NB4 (cell line): ENCODE data around the gene NSMF.

Experiments used
- CTCF ChIP-seq: IDR thresholded peaks from one replicate; pipeline ENCODE4 v1.5.1; 2012; ENCODE audit warnings: low read depth, low read length
- MAX ChIP-seq: IDR thresholded peaks from 2 replicates; pipeline ENCODE4 v1.6.1; 2011; ENCODE audit warnings: low read depth, low read length
- MYC ChIP-seq: IDR thresholded peaks from 2 replicates; pipeline ENCODE4 v1.6.1; 2011; ENCODE audit warnings: low read depth, low read length
- POLR2A ChIP-seq: IDR thresholded peaks from 2 replicates; pipeline ENCODE4 v1.6.1; 2011; ENCODE audit warnings: mild to moderate bottlenecking; ENCODE audit not compliant: insufficient read length; ENCODE audit errors: extremely low read depth

DNA sequence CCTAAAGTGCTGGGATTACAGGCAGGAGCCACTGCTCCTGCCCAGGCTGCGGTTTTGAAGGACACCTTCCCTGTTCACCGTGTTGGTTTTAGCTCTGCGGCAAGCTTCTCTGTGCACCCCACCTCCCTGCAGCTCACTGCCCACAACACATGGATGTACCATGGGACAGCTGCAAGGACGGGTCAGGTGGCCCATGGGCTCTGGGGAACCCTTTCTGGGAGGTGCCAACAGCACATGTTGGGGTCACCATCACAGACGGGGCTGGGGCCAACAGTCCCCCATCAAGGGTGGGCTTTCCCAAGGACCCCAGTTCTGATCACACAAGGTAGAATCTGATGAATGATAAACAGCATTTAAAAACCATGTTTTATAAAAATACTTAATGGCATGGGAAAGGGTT is 43.7 kb downstream of the NSMF start:
- TF ChIP-seq POLR2A, result no peak
- no peak for TF ChIP-seq CTCF
- no peak for TF ChIP-seq MAX
- no peak for TF ChIP-seq MYC
